Erythroblast (primary cell): Measurements from ENCODE around the gene MADD.
A peak's percentile ranks its signal among the peaks of the same experiment; 100 is the strongest.

Experiments used
- DNase-seq, 2 experiments: peaks; one replicate each; lab custom pipeline; 2025; lab: John Stamatoyannopoulos, UW
- GATA1 ChIP-seq: IDR thresholded peaks from 2 replicates; pipeline ENCODE4 v1.6.1; 2011; ENCODE audit warnings: low read depth, mild to moderate bottlenecking, control low read depth, low read length, moderate library complexity
- POLR2A ChIP-seq: IDR thresholded peaks from 2 replicates; pipeline ENCODE4 v1.6.1; 2011; ENCODE audit warnings: mild to moderate bottlenecking, low read length

Gene MADD

DNA sequence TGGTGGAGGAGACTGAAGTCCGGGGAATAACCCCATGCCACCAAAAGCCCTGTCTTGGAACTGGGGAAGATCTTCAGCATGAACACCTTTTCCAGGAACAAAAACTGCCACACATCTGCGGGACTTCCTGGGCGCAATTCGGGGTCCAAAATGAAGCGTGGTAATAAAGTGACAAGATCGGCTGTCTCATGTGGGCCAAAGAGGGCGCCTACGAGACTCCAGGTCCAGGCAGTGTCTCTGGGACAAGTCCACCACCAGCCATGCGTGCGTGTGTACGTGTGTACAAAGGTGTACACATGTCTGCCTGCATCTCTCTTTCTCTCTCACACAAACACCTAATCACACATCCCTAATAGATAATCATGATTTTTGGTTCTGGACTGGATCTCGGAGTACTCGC, 91.5 kb downstream of the MADD start:
- TF ChIP-seq GATA1 (no peak), POLR2A (no peak)
- DNase-seq = no peak

GRCh38 chr11:47366020-47366490, 96.1 kb downstream of the MADD start:
- TF ChIP-seq POLR2A (no peak), GATA1 (no peak)
- no peak for DNase-seq

DNA sequence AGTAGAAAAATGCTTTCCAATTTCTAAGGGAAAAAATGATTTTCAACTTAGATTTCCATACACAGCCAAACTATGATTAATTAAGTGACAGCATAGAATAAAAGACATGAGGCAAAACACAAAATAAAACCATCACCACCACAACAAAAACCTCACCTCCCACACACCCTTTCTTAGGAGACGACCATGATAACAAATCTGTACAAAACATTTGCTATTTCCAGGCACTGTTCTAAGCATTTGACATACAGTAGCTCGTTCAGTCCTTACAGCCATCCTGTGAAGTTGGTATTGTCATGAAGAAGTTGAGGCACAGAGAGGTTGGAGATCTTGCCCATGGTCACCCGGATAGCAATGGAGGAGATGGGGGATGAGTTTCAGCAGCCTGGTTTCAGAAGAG, 99.7 kb downstream of the MADD start:
- no peak for TF ChIP-seq POLR2A
- no peak for TF ChIP-seq GATA1
- no peak for DNase-seq

DNA sequence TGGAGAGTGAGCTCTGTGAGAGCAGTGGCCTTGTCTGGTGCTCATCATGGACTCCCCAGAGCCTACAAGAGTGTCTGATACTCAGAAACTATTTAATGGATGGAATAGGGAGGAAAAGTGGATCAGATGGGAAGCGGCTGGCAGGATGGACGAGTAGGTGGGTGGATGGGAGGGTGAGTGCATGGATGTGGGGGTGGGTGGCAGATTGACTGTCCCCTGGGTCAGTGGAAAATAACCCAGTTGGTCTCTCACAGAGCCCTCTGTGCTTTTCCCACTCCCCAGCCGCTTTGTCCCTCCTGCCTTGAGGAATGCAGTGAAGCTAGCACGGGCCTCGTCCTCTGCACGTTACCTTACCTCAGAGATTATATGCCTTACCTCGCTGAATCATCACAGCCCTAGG, 102.5 kb downstream of the MADD start:
- TF ChIP-seq GATA1 = no peak
- TF ChIP-seq POLR2A = no peak
- no peak for DNase-seq

GRCh38 chr11:47373876-47374719, 104.2 kb downstream of the MADD start:
- peak; percentile 72 to 88 for DNase-seq
- no peak for TF ChIP-seq GATA1
- no peak for TF ChIP-seq POLR2A

GRCh38 chr11:47374720-47375019, 104.7 kb downstream of the MADD start:
- no peak for TF ChIP-seq POLR2A
- no peak for TF ChIP-seq GATA1
- no peak for DNase-seq

DNA sequence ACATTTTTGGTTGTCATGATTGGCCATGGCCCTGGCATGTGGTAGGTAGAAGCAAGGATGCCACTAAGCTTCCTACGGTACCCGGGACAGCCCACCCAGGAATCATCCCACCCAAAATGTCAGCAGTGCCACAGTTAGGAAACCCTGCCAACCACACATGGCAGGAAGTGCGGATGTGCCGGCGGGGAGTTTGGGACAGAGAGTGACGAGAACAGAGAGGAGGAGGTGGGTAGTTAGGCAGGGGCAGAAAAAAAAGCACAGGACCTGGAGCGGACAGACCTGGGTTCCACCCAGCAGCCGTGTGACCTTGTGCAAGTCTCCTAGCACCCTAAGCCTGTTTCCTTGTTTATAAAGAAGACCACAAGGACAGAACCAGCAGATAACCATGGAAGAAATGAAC, 105.1 kb downstream of the MADD start:
- DNase-seq = no peak
- no peak for TF ChIP-seq POLR2A
- TF ChIP-seq GATA1 = no peak

DNA sequence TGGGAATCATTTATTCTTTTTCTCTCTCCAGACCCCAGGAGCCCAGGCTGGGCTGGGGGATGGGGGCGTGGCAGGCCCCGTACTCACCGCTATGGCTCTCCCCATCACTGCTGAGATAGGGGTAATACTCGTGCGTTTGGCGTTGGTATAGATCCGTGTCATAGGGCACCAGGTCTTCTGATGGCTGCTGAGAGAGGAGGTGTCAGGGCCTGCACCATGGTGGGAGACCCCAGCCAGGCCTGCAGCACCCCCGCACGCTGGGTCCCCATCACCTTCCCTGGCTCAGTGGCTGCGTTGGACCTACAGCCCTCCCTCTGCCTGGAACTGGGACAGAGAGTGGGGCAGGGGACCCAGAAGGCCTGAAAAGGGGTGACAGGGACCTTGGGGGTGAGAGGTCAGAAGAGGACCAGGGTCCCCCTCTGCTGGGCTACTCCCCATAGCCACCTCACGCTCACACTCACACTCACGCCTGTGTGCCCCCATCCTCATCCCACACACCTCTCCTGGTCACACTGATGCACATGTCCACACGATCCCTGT, 105.7 kb downstream of the MADD start:
- no peak for DNase-seq
- TF ChIP-seq POLR2A = no peak
- no peak for TF ChIP-seq GATA1

- TF ChIP-seq POLR2A (no peak), GATA1 (no peak)
- no peak for DNase-seq
Measured at GRCh38 chr11:47376107-47376524, 106.2 kb downstream of the MADD start.

- TF ChIP-seq POLR2A = no peak
- TF ChIP-seq GATA1 = no peak
- peak in 1 of 2 experiments; percentile 50 for DNase-seq
Measured at GRCh38 chr11:47376525-47377371, 106.8 kb downstream of the MADD start.

- no peak for TF ChIP-seq POLR2A
- TF ChIP-seq GATA1 = no peak
- peak; percentile 62 to 72 for DNase-seq
Measured at GRCh38 chr11:47377571-47378009, 107.7 kb downstream of the MADD start.

DNA sequence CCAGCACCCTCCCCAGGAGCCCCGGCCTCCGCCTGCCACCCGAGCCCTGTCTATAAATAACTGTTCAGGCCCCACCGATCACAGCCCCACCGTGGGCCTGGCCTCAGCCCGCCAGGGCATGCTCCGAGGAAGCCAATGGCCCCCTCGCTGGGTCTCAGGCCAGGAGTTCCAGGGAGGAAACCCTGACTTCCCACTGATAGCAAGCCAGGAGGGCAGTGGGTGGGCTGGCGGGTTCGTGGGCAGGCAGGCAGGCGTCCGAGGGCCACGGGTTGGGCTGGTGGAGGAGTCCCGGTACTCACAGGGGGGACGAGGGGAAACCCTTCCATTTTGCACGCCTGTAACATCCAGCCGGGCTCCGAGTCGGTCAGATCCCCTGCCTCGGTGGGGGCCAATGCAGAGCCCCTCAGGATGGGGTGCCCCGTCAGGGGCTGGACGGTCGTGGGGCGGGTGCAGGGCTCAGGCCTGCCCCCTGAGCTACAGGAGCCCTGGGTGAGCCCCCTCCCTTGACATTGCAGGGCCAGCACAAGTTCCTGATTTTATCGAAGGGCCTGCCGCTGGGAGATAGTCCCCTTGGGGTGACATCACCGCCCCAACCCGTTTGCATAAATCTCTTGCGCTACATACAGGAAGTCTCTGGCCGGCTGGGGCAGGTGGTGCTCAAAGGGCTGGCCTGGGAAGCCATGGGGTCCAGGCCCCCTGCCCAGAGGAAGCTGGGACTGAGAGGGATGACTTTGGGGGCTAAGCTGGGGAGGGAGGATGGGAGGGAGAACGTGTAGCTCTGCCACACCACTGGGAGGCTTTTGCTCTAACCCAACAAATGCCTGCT, 108.3 kb downstream of the MADD start, which contains the start of gene SPI1:
TSS of gene SPI1 (minus strand) at position 538 of the 826 bp plus-strand sequence. CDS start at position 344, 194 bp downstream.
- peak; percentile 94 for DNase-seq
- TF ChIP-seq GATA1 (peak; percentile 30), POLR2A (peak; percentile 40)

- no peak for DNase-seq
- TF ChIP-seq GATA1 (no peak), POLR2A (peak; percentile 11)
Measured at GRCh38 chr11:47378836-47379170, 108.9 kb downstream of the MADD start.
